GM18507 (cell line): ENCODE results near the gene APBA1.

Experiments used
- DNase-seq: peaks from one replicate; pipeline ENCODE4 v3.0.0; 2011; ENCODE audit warnings: low read depth; ENCODE audit not compliant: insufficient read length; ENCODE audit errors: extremely low spot score
- FAIRE-seq: peaks from 2 replicates; lab custom pipeline; 2011; peaks lifted over from hg19 to GRCh38; lab: Jason Lieb, UNC

APBA1 gene

DNA sequence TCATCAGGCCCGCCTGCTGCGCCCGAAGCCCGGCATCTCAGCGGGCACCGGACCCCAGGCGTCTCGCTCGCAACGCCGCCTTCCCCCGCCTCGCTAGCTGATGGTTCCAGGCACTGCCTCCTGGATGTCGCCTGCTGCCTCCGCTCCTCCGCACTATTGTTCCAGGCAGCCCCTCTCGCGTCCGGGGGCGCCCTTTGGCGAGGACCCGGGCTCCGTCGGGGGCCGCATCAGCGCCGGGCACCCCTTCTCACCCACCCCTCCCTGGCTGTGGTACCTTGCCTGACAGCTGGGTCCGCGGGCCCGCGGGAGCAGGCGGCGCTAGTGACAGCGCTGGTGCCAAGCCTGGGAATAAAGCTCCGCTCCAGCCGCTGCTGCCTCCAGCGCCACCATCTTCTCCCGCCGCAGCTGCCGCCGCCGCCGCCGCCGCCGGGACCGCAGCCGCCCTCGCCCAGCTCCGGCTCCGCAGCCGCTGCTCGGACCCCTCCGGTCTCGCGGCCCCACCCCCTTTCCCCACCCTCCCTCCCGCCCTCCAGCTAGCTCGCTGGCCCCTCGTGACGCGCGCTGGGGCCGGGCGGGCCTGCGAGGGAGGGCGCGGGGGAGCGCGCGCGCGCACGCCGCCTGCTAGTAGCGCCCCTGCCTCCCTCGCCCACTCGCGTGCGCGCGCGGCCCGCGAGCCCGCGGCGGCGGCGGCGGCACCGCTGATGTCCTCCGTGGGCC lies at the start of gene APBA1:
Gene APBA1 (minus strand): TSS at position 493 of the 717 bp plus-strand sequence.
- FAIRE-seq (no peak), DNase-seq (no peak)

DNA sequence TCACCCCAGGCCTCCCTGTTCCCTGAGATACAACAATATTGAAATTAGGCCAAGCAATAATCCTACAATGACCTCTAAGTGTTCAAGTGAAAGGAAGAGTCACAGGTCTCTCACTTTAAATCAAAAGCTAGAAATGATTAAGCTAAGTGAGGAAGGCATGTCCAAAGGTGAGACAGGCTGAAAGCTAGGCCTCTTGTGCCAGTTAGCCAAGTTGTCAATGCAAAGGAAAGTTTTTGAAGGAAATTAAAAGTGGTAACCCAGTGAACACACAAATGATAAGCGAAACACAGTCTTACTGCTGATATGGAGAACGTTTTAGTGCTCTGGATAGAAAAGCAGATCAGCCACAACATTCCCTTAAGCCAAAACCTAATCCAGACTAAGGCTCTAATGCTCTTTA lies 47.8 kb upstream of the APBA1 start:
- FAIRE-seq (no peak), DNase-seq (no peak)

DNA sequence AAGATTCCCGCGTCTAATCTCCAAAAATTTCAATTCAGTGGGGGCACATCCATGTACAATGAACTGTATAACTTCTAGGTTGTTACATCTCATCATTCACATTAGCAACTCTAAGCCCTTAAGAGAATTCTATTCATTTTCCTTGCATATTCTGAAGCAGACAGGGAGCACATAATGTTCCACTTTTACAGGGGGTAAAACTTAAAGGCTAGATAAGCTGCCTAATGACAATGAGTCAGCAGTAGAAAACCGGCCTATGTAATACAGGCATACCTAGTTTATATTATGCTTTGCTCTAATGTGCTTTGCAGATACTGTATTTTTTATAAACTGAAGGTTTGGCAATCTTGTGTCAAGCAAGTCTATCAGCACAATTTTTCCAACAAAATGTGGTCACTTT lies 47.2 kb upstream of the APBA1 start:
- FAIRE-seq (no peak), DNase-seq (no peak)

DNA sequence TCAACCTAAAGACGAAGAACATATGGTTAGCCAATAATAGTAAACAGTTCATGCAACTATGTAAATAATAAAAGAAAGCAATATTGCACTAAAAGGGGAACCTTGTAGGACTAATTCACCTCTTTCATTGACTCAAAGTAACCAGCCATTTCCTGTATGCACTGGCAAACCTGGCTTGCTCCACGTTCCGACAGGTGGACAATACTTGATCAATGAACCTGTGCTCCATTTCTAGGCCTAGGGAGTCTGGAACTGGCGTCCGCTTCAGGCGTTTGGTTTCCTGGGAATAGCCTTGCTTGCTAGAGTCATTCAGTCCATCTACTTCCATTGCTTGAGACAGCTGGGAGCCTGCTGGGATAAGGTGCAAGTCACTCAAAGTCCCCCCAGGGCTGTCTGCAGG lies 46.0 kb upstream of the APBA1 start:
- DNase-seq (no peak), FAIRE-seq (no peak)

DNA sequence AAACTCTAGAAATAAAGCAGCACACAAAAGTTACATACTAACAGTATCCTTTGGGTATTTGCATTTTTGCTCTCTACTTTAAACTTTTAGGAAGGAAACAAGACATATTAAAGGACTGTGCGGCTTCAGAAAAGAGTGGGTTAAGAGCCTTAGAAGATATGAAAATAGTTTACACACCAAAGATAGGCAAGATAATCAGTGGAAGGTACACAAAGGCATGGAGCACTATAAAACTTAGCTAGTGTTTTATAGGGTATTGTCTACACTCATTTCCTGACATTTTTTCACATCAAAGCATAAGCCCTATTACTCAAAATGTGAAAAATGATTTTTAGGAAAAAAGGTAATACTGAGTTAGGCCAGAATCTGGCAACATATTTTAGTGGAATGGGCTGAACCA lies 43.7 kb upstream of the APBA1 start:
- DNase-seq (no peak), FAIRE-seq (no peak)

GRCh38 chr9:69715096-69715495 lies 42.9 kb upstream of the APBA1 start:
- FAIRE-seq = no peak
- DNase-seq = no peak

- DNase-seq (no peak), FAIRE-seq (no peak)
Measured at GRCh38 chr9:69697475-69697874, 25.3 kb upstream of the APBA1 start.

DNA sequence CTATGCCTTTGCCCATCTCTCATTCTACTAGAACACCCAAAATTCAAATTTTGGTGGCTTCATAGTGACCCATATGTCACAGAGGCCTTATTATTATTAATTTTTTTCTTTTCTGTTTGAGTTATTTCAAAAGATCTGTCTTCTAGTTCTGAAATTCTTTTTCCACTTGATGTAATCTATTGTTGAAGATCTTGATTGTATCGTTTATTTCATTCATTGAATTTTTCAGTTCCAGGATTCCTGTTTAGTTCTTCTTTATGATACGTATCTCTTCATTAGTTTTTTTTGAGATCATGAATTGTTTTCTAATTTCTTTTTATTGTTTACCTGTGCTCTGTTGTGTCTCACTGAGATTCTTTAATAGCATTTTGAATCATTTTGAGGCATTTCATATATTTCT lies 24.6 kb upstream of the APBA1 start:
- FAIRE-seq = no peak
- DNase-seq = no peak

DNA sequence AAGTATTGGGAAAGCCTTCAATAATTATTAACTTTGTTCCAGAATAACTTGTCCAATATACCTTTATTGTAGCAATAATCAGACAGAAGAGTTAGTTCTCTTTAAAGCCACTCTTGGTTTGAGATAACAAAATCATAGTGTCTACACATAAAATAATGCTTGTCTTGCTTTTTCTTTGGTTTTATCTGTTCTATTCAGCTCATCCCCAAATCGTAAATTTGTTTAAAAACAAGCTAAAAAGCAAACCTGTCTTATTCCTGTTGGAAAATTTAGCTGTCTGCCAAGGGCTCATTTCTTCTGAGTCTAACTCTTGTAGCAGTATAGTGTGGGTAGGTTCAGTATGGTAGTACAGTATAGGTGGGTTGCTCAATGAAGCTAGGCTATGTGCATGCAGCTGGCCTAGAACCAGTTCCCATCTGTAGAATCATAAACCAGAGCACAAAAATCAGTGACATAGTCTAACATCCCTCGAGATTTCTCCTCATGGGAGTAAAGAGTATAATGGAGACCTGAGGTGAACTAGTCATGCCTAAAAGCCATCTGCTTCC lies 17.9 kb upstream of the APBA1 start:
- FAIRE-seq (no peak), DNase-seq (no peak)

DNA sequence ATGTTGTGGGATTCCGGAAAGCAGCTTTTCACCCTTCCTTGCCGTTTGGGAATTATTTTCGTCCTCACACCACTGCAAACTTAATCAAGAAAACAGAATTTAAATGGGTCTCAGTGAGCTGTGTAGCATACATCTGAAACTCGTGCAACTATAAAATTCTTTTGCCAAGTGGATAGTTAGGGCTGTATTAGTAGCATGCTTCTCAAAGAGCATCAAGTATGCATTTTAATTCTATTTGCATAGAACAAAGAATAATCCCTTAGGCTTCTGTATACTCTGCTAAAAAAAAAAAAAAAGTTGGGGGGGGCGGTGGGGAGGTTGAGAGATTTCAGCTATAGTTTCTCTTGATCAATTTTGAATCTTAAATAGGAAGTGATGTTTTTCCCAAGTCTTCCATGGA lies 11.8 kb upstream of the APBA1 start:
- FAIRE-seq (no peak), DNase-seq (no peak)

- no peak for FAIRE-seq
- DNase-seq = no peak
Measured at GRCh38 chr9:69678843-69679538, 6.8 kb upstream of the APBA1 start.

DNA sequence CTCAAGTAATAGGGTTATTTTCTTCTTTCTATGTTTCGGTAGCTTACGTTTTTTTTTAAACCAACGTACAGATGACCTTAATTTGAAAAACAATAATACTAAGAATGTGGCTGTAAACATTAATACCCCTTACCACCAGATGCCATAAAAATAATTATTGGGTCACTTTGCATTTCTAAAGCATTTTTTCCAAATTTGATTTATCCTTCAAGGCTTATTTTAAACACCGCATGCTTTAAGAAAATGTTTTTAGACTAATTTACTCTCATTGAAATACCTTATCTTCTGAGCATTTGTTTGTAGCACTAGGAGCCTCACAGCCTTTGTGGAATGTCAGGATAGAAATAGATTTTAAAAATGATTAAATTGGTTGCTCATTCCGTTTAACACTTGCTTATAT lies 5.8 kb upstream of the APBA1 start:
- DNase-seq (no peak), FAIRE-seq (no peak)

DNA sequence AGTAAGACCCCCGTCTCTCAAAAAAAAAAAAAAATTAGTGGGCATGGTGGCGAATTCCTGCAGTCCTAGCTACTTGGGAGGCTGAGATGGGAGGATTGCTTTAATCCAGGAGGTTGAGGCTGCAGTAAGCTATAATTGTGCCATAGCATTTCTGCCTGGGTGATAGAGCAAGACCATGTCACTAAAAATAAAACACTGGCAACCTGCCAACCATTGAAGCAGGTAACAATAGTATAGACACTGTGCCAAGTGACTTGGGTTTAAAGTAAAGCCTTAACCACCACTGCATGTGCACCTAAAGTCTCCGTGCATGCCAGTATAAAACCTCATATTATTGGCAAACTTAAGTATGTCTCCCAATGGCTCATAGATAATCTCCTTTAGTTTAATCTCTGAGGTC lies 3.4 kb upstream of the APBA1 start:
- FAIRE-seq = no peak
- DNase-seq = no peak

DNA sequence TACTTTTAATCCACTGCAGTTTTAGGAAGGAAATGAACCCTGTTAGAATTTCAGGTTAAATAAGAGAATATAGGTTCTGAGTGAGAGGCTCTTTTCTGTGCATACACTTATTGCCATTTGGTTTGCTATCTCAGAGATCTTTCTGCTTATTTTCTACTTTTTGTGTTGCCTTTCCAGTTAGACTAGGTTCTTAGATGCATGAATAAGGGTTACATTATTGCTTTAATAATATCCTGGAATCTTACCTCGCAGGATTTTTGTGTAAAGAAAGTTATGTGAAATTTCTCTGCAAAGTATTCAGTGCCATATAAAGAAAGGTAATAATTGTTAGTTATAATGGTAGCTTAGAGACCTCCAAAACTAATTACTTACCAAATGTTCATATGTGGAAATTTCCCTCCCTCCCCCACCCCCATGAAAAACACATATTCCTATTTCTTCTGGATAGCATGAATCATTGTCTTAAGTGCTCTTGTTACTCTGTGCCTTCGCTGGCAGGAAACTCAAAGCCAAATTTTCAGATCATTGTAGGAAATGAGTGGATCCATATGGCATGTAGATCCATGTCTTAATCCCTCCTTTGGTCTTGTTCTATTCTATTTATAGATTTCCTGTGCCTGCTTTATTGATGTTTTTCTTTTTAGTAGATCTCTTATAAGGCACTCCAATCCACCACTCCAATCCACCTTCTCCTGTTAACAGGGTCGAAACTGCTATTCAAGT lies 2.7 kb upstream of the APBA1 start:
- DNase-seq (no peak), FAIRE-seq (no peak)

GRCh38 chr9:69674112-69674685 lies 2.0 kb upstream of the APBA1 start:
- DNase-seq = no peak
- no peak for FAIRE-seq

GRCh38 chr9:69673311-69673640 lies 1.1 kb upstream of the APBA1 start:
- DNase-seq = no peak
- no peak for FAIRE-seq

DNA sequence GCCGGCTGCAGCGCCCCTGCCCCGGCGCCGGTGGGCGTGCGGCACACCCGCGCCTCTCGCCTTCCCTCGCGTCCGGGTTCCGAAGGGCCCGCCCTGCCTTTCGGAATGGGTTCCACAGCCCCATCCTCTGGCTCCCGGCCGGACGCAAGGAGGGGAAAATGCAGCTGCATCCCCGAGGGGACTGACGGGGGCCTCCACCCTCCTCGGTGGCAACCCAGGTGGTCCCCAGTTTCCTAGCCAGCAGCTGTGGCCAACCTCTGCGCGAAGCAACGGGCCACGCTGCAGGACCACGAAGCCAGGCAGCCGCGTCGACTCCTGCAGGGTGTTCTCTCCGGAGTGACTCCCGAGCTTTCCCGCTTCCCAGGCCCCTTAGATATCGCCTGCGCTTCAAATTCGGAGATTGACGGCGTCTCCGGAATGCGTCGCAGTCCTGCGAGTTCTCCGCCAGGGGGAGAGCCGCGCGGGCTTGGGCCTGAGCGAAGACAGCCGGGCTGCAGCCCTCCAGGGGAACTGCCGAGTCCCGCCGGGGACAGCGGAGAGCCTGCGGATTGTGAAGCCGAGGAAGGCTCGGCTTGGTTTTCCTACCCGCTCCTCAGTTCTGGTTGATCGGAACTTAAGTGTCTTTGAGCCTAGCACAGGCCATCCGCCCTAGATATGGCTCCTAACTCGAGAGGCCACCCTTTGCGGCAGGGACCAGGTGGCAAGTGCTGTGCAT lies 582 bp upstream of the APBA1 start:
- FAIRE-seq (peak; percentile 82), DNase-seq (peak; percentile 54)

DNA sequence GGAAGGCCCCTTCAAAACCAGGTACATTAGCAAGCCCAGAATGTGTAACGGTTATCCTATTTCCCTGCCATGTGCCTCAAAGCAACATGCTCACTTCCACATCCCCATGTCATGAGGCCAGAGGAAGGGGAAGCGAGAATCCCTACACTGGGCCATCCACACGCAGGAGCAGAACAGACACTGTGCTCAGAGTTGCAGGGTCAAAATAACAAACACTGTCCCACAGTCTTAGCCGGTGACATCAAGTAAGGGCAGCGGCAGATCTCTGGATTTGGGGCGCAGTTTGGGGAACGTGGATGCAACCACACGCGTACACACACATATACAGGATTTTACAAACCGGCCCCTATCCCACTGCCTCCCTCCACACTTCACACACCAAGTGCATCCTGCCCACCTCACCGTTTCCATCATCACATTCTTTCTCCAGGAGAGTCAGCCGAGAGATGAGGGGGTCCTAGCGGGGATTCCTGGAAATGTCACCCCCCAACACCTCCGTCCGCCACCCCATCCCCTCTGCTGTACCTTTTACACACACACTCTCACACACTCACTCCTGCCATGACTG lies 776 bp downstream of the APBA1 start:
- DNase-seq (no peak), FAIRE-seq (no peak)

DNA sequence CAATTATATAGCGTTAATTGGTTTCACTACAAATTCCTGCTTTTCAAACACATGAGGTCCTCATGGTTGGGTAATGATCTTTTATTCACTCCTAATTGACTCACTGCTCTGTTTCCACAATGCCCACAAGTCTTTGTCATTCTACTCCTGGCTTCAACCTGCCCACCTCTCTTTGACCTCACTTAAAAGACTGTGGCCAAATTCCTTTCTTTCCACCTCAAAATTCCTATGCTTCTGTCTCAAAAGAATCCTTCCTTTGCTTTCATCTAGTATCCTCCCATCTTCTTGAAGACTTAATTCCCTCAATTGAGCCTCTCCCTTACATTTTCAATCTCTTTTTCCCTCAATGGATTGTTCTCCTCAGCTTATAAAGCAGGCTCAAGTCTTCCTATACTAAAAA lies 4.9 kb downstream of the APBA1 start:
- FAIRE-seq = no peak
- DNase-seq = no peak
